22Rv1 (cell line): Measurements from ENCODE around the gene COX8A.
A peak's percentile ranks its signal among the peaks of the same experiment; 100 is the strongest.
"Not testable (repeated sequence)": the region's sequence is repeated elsewhere in the genome, so short reads cannot be mapped to it uniquely, and the experiment has no call there.

Source experiments
- H3K27ac ChIP-seq: fragments of 450-650 bp; 2 replicates; pipeline ENCODE4 v1.5.1; 2017
- ZFX ChIP-seq: fragments of 450-650 bp; IDR thresholded peaks from 2 replicates; pipeline ENCODE4 v1.6.1; 2017; ENCODE audit warnings: antibody characterized with exemption, borderline replicate concordance
- TF ChIP-seq, protein P1 (sequence below): fragments of 450-650 bp; IDR thresholded peaks from 2 replicates; pipeline ENCODE4 v1.5.1; 2017; ENCODE audit warnings: mild to moderate bottlenecking

The COX8A gene

DNA sequence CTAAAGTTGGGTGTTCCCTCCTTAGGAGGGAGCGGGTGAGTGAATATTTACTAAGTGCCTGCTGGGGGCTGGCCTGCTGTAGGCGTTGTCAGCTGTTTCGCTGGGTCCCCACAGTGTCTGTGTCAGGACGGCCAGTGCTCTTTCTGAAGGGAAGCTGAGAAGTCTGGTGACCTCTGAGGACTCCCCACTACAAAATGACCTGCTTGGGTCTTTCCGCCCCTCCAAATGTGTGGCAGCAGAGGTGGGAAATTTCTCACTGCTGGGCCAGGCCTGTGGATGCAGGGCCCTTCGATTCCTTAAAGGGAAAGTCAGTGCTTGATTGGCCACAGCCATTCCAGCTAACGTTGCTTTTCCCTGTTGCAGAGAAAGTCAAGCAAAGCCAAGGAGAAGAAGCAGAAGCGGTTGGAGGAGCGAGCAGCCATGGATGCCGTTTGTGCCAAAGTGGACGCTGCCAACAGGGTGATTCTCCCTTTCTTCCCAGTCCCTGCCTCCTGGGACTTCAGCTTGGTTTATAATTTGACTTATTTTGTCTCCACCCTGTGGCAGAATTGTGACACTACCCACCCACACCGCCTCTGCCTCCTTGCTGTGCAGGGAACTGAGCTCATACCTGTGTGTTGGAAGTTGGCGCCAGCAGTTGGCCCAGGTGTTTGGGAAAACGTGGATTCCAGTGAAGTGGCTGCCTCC lies 28.8 kb upstream of the COX8A start:
- 0 out of 2 replicates have a peak overlapping the region, but pooled peaks have one; percentile 20 for H3K27ac ChIP-seq
- TF ChIP-seq, protein P1, sequence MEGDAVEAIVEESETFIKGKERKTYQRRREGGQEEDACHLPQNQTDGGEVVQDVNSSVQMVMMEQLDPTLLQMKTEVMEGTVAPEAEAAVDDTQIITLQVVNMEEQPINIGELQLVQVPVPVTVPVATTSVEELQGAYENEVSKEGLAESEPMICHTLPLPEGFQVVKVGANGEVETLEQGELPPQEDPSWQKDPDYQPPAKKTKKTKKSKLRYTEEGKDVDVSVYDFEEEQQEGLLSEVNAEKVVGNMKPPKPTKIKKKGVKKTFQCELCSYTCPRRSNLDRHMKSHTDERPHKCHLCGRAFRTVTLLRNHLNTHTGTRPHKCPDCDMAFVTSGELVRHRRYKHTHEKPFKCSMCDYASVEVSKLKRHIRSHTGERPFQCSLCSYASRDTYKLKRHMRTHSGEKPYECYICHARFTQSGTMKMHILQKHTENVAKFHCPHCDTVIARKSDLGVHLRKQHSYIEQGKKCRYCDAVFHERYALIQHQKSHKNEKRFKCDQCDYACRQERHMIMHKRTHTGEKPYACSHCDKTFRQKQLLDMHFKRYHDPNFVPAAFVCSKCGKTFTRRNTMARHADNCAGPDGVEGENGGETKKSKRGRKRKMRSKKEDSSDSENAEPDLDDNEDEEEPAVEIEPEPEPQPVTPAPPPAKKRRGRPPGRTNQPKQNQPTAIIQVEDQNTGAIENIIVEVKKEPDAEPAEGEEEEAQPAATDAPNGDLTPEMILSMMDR: peak; percentile 74
- no peak for TF ChIP-seq ZFX

DNA sequence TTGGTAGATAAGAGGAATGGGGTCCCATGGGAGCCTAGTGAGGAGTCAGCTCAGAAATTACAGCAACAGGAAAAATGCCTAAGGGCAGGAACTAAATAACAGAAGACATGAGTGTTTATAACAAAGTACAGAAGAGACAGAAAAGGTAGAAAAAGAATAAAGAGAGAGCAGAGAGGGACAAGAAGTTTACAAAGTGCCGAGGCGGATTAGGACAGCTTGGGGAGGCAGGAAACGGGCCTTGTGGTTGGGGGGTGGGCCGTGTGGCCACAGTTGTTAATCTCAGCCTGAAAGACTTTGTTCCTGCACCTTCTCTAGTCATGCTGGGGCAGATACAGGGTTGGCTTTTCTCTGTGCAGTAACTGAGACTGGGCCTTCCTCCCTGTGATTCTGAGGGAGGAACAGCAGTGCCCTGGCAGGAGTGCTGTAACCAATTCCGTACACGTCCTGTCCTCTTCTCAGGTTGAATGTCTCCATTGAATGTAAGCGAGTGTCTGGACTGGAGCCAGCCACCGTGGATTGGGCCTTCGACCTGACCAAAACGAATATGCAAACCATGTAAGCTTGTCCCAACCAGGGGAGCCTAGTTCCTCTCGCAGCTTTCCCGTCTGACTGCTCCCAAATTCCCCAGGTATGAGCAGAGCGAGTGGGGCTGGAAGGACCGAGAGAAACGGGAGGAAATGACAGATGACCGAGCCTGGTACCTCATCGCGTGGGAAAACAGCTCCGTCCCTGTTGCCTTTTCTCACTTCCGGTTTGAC lies 22.5 kb upstream of the COX8A start:
- TF ChIP-seq, protein P1: no peak
- no peak for TF ChIP-seq ZFX
- H3K27ac ChIP-seq: no peak overlapping the region

DNA sequence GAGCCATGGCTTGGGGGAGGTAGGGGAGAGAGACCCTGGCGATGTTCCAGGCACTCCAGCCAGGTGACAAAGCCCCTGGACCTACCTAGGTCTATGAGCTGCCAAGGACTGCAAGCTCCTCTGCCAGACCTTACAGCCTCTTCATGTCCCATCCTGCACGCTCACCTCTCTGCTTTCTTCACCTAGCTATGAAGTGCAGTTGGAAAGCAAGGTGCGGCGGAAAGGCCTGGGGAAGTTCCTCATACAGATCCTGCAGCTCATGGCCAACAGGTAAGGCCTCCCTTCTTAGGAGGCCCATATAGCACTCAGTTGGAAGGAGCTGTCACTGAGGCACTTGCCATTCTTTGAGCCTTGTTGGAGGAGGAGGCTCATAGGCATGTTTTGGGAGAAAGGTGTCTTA lies 21.9 kb upstream of the COX8A start:
- TF ChIP-seq ZFX: no peak
- TF ChIP-seq, protein P1: no peak
- no peak overlapping the region for H3K27ac ChIP-seq

DNA sequence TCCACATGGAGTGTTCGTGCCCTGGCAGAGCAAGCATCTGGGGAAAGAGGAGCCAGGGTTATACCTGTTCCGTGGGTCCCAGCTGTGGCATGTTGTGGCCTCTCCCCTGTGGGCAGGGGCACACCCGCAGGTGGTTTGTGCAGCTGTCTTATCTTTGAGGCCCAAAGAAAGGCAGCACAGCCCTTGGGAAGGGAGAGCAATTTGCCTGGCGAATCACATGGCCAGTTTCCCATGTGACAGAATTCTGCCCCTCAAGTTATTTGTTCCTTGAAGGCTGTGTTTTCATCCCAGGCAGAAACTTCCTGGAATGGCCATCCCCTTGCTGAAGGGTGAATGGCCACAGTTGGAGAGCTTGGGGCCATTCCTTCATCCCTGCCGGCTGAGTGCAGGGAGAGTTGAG lies 16.4 kb upstream of the COX8A start:
- H3K27ac ChIP-seq: no peak overlapping the region
- no peak for TF ChIP-seq ZFX
- TF ChIP-seq, protein P1: no peak

DNA sequence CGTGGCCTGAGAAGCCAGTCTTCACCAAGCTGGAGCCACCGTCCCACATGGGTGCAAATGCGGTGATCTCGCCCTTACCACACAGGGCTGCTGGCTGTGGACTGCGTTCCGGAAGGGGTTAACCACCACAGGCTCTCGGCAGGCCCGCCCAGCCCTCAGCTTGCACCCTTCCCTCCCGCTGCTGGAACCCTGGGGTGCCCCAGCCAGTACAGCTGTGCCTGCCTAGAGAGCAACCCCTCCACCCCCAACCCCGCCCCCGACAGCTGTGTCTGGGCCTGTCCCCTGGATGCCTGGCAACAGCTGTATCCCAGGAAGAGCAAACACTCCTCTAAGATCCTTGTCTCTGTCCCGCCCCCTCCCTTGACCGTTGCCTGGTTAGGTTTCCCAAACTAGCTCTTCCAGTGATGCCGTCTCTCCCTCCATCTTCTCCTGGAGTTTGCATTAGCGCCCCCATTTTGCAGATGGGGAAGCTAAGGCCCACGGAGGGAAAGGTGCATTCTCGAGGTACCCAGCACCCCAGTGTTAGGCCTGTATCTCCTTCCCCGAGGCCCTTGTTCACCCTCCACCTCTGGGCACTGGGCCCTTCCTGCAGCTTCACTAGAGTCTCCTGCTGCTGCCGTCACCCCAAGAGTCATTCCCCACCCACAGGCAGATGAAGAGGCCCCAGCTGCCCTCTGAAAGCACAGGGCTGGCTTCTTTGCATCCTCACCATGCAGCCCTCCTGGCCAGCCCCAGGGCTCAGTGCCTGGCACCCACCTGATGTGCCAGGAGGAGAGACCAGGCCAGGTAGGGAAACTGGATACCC lies 12.6 kb upstream of the COX8A start:
- TF ChIP-seq, protein P1: no peak
- no peak for TF ChIP-seq ZFX
- H3K27ac ChIP-seq: no peak overlapping the region

DNA sequence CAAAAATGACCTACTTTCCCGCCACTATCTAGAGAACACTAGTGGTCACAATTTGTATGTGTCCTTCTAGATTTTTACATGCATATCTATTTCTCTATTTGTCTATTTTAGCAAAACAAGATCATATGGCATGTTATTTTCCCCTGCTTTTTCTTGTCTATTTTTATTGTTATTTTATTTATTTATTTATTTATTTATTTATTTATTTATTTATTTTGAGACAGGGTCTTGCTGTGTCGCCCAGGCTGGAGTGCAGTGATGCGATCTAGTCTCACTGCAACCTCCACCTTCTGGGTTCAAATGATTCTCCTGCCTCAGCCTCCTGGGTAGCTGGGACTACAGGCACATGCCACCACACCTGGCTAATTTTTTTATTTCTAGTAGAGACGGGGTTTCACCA lies 10.5 kb upstream of the COX8A start:
- not testable (repeated sequence) for H3K27ac ChIP-seq

DNA sequence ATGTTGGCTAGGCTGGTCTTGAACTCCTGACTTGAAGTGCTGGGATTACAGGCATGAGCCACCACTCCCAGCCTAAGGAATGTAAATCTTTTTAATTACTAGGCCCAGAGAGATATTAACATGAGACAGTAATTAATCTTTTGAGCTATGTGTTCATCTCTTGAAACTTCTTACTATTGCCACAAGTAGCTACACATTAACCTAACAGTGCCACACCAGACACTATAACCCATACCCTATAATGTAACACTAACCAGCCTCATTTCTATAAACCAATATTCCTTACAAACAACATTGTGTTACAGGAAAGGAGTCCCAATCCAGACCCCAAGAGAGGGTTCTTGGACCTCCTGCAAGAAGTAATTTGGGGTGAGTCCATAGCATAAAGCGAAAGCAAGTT lies 8.0 kb upstream of the COX8A start:
- TF ChIP-seq, protein P1: no peak
- no peak for TF ChIP-seq ZFX
- no peak overlapping the region for H3K27ac ChIP-seq
